Spinal cord (tissue), 10 donors: ENCODE measurements around the gene RAD51B. TPM values are rescaled to one million over a fixed set of nuclear protein-coding genes. Genes with fewer than 3 reads are reported as not detected.

Source experiments
- DNase-seq, 6 donors: peaks; one replicate each; pipeline versions ENCODE4 v3.0.0 to v3.0.0-alpha.2; 2013 to 2015; ENCODE audit warnings: low spot score in 6 of 6, low read depth in 4 of 6
- H3K27ac ChIP-seq: one replicate; pipeline ENCODE4 v1.5.1; 2013; ENCODE audit warnings: low read depth, low read length, control low read depth
- H3K27me3 ChIP-seq: one replicate; pipeline ENCODE4 v1.6.1; 2013; ENCODE audit warnings: low read length; ENCODE audit not compliant: control insufficient read depth, insufficient read depth
- H3K36me3 ChIP-seq: one replicate; pipeline ENCODE4 v1.6.1; 2013; ENCODE audit warnings: low read length; ENCODE audit not compliant: control insufficient read depth, insufficient read depth
- H3K4me1 ChIP-seq: one replicate; pipeline ENCODE4 v1.6.1; 2013; ENCODE audit warnings: low read length; ENCODE audit not compliant: control insufficient read depth, insufficient read depth
- H3K4me3 ChIP-seq: one replicate; pipeline ENCODE4 v1.5.1; 2013; ENCODE audit warnings: low read depth, low read length, control low read depth
- H3K9me3 ChIP-seq: one replicate; pipeline ENCODE4 v1.6.1; 2013; ENCODE audit warnings: low read length; ENCODE audit not compliant: control insufficient read depth, insufficient read depth
- WGBS: methylation state at CpG from one replicate; pipeline ENCODE4 v1.1.5; 2013; ENCODE audit warnings: missing lambda C conversion rate; ENCODE audit not compliant: insufficient coverage; 5-methylcytosine and 5-hydroxymethylcytosine counted together
- polyA plus RNA-seq, 2 donors: library from polyadenylated mRNA; unstranded; fragments of 120-200 nt; gene quantifications; one replicate each; pipeline ENCODE4 v1.2.1, GENCODE V29; 2013; ENCODE audit not compliant: insufficient read length in 2 of 2
- total RNA-seq, 2 donors: library from RNA; depleted of rRNA in 1 of 2; stranded (reverse); fragments of 120-200 nt in 1 of 2; fragments of >200 nt in 1 of 2; gene quantifications; one replicate each; pipeline versions ENCODE4 v1.2.3 to v1.2.4, GENCODE V29; 2013 to 2014
- donor health status: healthy.

RAD51B gene
- total and polyA plus RNA-seq, 4 donors = 5.7 to 28.9 (median 14.4) TPM

DNA sequence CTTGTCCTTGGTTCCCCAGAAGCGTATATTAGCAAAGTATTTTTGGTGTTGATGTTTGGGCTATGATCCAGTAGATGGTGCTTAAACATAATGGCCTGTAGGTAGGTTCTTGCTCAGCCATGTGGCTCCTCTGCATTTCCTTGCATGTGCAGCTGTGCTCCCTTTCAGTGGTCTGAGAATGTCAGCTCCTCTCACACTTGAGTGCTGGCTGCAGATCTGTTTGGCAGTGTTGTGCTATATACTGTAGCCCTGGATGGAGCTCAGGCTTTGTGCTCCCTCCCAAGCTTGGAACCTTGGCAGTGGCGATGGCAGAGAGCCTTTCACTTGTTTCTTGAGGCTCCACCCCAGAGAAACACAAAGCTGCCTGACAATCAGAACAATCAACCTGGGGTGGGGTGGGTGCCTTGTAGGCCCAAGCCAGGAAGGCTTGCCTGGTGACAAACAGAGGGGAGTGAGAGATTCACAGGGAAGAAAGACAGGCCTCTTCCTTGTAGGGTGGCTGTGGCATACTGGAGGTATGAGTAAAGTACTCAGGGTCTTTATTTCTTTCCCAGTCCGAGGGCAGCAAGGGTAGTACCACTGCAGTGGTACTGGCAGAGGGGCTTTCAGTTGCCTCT lies 255.3 kb downstream of the RAD51B start:
- Histone ChIP-seq H3K27me3 (no peaks in the 10 kb centered on the region), H3K4me1 (peaks cover 12% of the 10 kb centered on the region), H3K9me3 (peaks cover 5% of the 10 kb centered on the region), H3K27ac (peak overlapping the region; percentile 12), H3K36me3 (no peaks in the 10 kb centered on the region), H3K4me3 (no peak overlapping the region)
- peak in 1 of 6 donors; percentile 35 for DNase-seq
- WGBS = 25% methylated on average over 1 of the region's 3 CpGs

- Histone ChIP-seq H3K27ac (peak overlapping the region; percentile 12), H3K4me3 (no peak overlapping the region), H3K4me1 (peaks cover 12% of the 10 kb centered on the region), H3K9me3 (peaks cover 5% of the 10 kb centered on the region), H3K36me3 (no peaks in the 10 kb centered on the region), H3K27me3 (no peaks in the 10 kb centered on the region)
- DNase-seq = no peak
- WGBS = 22% methylated on average over 5 of the region's 5 CpGs
Observed at GRCh38 chr14:68075382-68076029, 255.9 kb downstream of the RAD51B start.

- peaks cover 5% of the 10 kb centered on the region for H3K9me3 ChIP-seq
- DNase-seq = no peak
- no peak overlapping the region for H3K4me3 ChIP-seq
- peaks cover 12% of the 10 kb centered on the region for H3K4me1 ChIP-seq
- no peaks in the 10 kb centered on the region for H3K36me3 ChIP-seq
- WGBS = no CpG with 5 or more reads among the region's 1 CpG
- no peaks in the 10 kb centered on the region for H3K27me3 ChIP-seq
- H3K27ac ChIP-seq = no peak overlapping the region
Observed at GRCh38 chr14:68076451-68076850, 256.9 kb downstream of the RAD51B start.

- Histone ChIP-seq H3K36me3 (no peaks in the 10 kb centered on the region), H3K4me1 (peaks cover 8% of the 10 kb centered on the region), H3K27ac (no peak overlapping the region), H3K9me3 (no peaks in the 10 kb centered on the region), H3K4me3 (no peak overlapping the region), H3K27me3 (no peaks in the 10 kb centered on the region)
- DNase-seq = no peak
Observed at GRCh38 chr14:68079941-68080697, 260.5 kb downstream of the RAD51B start.

DNA sequence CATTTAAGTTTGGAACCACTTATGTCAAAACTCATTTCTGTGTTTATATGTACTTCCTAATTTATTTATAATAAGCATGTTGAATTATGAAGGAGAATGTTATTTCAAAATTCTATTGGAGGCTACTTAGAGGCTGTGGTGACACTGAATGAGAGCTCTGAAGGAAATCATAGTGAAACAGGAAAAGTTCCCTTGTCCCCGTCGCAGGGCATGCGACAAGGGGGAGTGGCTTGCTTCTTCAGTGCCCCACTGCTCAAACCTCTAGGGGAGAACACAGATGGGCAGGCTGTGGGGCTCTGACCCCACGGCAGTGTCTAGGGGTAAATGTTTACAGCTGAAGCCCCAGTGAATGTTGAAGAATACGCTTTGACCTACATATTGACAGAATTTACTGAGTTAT lies 261.9 kb downstream of the RAD51B start:
- 52% methylated on average over 3 of the region's 5 CpGs for WGBS
- peaks cover 5% of the 10 kb centered on the region for H3K4me1 ChIP-seq
- no peak overlapping the region for H3K27ac ChIP-seq
- no peaks in the 10 kb centered on the region for H3K9me3 ChIP-seq
- DNase-seq = no peak
- H3K4me3 ChIP-seq = no peak overlapping the region
- no peaks in the 10 kb centered on the region for H3K27me3 ChIP-seq
- no peaks in the 10 kb centered on the region for H3K36me3 ChIP-seq

DNA sequence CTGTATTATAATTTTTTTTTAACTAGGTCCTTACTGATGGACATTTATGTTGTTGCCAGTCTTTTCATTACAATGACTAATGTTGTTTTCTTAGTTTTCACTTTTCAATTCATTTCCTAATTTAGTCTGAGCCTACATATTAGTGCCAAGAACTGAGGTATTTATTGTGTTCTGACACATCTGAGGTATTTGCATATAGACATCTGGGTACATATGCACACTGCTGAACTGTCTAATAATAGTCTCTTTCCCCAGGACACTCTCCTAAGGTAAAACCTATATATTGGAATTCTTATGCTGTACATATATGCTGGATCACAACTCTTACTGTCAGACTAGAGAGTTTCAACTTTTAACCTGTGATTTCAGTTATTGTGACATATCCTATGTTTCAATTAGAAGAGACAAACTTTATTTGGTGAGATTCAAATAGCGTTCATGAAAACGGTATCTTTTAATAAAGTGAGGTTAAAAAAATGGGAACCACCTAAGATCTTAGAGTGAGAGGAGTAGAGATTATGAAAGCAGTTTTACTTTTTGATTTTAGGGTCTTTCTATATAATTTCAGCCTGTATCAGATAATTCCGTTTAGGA lies 263.2 kb downstream of the RAD51B start:
- Histone ChIP-seq H3K27me3 (no peaks in the 10 kb centered on the region), H3K36me3 (no peaks in the 10 kb centered on the region)
- WGBS = no CpG with 5 or more reads among the region's 3 CpGs

GRCh38 chr14:68084256-68084655 lies 264.7 kb downstream of the RAD51B start:
- peaks cover 6% of the 10 kb centered on the region for H3K4me1 ChIP-seq
- H3K4me3 ChIP-seq = no peak overlapping the region
- DNase-seq = peak in 1 of 6 donors; percentile 33
- no peak overlapping the region for H3K27ac ChIP-seq
- H3K36me3 ChIP-seq = no peaks in the 10 kb centered on the region
- H3K9me3 ChIP-seq = no peaks in the 10 kb centered on the region
- no peaks in the 10 kb centered on the region for H3K27me3 ChIP-seq

More for the DNA sequence above, 263.2 kb downstream of the RAD51B start:
- DNase-seq = no peak
- Histone ChIP-seq H3K4me1 (peaks cover 5% of the 10 kb centered on the region), H3K27ac (no peak overlapping the region), H3K9me3 (no peaks in the 10 kb centered on the region), H3K4me3 (no peak overlapping the region)

- Histone ChIP-seq H3K27ac (peak overlapping the region; percentile 58), H3K27me3 (no peaks in the 10 kb centered on the region), H3K36me3 (no peaks in the 10 kb centered on the region), H3K4me3 (no peak overlapping the region), H3K9me3 (no peaks in the 10 kb centered on the region), H3K4me1 (peaks cover 9% of the 10 kb centered on the region)
- DNase-seq = peak in 1 of 6 donors; percentile 27
- WGBS = 64% methylated on average over 6 of the region's 8 CpGs
Observed at GRCh38 chr14:68085742-68086141, 266.2 kb downstream of the RAD51B start.

GRCh38 chr14:68088451-68088854 lies 268.9 kb downstream of the RAD51B start:
- peak in 2 of 6 donors; percentile 63 to 79 for DNase-seq
- H3K27ac ChIP-seq = peak overlapping the region; percentile 73
- no peaks in the 10 kb centered on the region for H3K9me3 ChIP-seq
- no peak overlapping the region for H3K4me3 ChIP-seq
- no peaks in the 10 kb centered on the region for H3K36me3 ChIP-seq
- WGBS = 25% methylated on average over 3 of the region's 5 CpGs
- peaks cover 9% of the 10 kb centered on the region for H3K4me1 ChIP-seq
- no peaks in the 10 kb centered on the region for H3K27me3 ChIP-seq
